ENCODE results near the gene PLS1.

PLS1 gene

GRCh38 chr3:142641504-142641903, 45.3 kb downstream of the PLS1 start:
- TF ChIP-seq, protein P1, sequence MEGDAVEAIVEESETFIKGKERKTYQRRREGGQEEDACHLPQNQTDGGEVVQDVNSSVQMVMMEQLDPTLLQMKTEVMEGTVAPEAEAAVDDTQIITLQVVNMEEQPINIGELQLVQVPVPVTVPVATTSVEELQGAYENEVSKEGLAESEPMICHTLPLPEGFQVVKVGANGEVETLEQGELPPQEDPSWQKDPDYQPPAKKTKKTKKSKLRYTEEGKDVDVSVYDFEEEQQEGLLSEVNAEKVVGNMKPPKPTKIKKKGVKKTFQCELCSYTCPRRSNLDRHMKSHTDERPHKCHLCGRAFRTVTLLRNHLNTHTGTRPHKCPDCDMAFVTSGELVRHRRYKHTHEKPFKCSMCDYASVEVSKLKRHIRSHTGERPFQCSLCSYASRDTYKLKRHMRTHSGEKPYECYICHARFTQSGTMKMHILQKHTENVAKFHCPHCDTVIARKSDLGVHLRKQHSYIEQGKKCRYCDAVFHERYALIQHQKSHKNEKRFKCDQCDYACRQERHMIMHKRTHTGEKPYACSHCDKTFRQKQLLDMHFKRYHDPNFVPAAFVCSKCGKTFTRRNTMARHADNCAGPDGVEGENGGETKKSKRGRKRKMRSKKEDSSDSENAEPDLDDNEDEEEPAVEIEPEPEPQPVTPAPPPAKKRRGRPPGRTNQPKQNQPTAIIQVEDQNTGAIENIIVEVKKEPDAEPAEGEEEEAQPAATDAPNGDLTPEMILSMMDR (IDR thresholded peaks at IDR 0.05), result no peak

DNA sequence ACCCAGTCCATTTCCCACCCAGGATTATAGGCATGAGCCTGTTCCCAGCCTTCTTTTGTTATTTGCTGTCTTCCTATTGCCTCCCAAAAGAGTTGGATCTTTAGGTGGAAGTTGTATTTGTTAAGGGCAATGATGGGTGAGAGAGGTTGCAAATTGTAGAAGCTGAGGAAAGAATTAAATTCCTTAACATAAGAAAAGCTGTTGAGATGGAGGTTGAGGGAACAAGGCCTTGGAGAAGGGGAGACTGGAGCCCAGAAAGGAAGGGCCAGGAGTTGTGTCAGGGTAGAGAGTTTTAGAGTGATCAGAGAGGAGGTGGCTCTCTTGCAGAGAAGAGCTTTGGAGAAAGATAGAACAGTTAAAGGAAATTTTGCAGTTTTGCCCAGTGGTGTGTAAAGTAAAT, 46.8 kb downstream of the PLS1 start:
- TF ChIP-seq, protein P1 (IDR thresholded peaks at IDR 0.05), result no peak

DNA sequence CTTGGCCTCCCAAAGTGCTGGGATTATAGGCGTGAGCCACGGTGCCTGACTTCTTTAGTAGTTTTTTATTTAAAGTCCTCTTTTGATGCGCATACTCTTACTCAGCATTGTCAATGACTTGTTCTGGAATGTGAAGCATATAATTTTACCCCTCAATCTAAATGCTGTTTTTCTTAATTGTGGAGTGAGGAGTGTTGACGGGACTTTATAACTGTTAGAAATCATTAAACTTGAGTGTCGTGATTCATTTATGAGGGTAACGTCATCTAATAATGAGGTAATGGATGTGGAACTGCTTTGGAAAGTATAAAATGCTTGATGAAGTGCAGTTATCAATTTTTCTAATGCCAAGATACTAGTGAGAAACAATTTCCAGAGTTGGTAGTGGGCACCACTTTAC, 48.3 kb downstream of the PLS1 start:
- TF ChIP-seq, protein P1 (IDR thresholded peaks at IDR 0.05), result no peak

DNA sequence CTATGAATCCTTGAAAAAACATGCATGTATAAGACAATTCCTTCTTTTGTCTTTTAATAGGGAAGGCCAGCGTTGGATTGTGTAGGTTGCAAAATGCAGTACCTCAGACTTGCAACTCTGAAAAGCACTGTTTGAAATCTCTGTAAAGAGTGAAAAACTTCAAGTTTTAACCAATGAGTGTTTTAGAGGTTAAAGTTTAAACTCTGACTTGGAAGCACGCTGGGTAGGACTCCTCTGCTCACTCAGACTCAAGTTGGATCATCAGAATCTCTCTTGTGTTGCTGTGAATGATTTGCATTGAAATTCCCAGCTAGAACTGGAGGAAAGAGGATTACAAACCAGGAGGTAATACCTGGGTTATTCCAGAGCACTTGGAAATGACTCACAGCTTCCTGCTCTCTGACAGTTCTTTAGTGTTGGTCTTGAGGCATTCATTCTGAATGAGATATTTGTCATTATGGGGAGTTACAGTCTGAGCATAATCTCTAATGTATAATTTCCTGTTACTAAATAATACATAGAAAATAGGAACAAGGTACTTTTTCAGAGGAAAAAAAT, 49.1 kb downstream of the PLS1 start:
- TF ChIP-seq, protein P1 (IDR thresholded peaks at IDR 0.05), result no peak

GRCh38 chr3:142646020-142646785, 50.0 kb downstream of the PLS1 start:
- TF ChIP-seq, protein P1 (IDR thresholded peaks at IDR 0.05), result no peak

- TF ChIP-seq, protein P1 (IDR thresholded peaks at IDR 0.05), result no peak
Observed at GRCh38 chr3:142647856-142648255, 51.7 kb downstream of the PLS1 start.

GRCh38 chr3:142648950-142649349, 52.8 kb downstream of the PLS1 start:
- TF ChIP-seq, protein P1 (IDR thresholded peaks at IDR 0.05), result no peak
